HG02610 (cell line): ENCODE results near the gene DNAH7.
"Not testable (repeated sequence)": the region's sequence is repeated elsewhere in the genome, so short reads cannot be mapped to it uniquely, and the experiment has no call there.

ENCODE experiments used
- ATAC-seq: cut with Tn5 transposase; IDR thresholded peaks from one replicate; pipeline ENCODE4 v1.9.1; 2021; ENCODE audit warnings: mild to moderate bottlenecking, moderate library complexity; ENCODE audit not compliant: unreplicated experiment

The DNAH7 gene

DNA sequence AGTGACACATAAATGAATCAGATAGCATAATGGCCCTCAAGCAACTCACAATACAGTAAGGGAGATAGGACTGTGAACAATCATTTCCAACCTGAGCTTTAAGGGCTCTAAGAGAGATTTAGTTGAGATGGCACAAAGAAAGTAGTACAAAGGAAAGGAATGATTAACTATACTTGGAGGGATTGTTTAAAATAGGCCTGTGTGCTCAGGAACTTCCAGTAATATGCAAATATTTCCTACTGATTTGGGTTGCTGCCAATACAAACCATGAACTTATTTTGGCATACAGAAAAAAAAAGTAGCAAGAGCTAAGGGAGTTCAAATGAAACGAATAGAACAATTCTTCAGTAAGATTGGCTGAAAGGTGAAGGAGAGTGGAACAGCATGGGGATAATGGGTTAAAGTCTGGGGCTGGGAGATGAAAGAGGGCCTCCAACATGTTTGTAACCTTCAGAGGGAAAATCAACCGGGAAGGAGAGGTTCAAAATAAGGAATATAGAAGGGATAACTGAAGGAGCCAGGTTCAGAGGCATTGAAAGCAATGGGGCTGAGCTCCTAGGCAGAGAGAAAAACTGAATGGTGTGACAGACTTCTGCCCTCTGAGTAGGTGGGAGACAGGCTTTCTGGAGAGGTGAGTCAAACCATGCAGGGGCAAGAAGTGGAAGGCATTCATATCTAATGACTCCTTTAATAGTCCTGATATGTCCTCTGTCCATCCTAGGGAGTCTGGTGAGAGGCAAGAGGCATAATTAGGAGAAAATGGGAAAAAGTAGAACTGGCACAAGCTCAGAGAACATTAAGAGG, 83.5 kb downstream of the DNAH7 start:
- ATAC-seq = no peak

DNA sequence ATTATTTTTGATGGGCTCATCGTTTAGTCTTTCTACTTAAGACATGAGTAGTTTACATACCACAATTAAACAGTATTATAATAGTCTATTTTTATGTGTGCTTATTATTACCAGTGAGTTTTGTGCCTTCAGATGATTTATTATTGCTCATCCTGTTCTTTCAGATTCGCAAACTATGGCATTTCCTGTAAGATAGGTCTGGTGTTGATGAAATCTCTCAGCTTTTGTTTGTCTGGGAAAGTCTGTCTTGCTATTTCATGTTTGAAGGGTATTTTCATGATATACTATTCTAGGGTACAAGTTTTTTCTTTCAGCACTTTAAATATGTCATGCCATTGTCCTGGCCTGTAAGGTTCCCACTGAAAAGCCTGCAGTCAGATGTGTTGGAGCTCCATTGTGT, 101.3 kb downstream of the DNAH7 start:
- no peak for ATAC-seq

DNA sequence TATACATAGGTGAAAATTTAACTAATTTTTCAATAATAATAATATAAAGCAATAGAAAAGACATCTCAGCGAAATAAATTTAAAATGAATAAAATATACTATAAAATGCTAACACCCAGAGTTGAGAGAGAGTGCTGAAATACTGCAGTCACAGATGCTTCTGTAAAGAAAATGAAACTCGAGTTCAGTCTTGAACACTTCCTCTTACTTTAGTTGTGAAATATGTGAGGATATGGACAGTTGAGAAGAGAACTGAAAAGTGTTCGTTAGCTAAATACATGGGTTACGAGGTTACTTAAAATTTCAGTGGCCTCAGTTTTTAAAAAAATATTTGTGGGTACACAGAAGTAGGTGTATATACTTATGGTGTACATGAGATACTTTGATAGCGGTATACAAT, 106.8 kb downstream of the DNAH7 start:
- peak; percentile 64 for ATAC-seq

DNA sequence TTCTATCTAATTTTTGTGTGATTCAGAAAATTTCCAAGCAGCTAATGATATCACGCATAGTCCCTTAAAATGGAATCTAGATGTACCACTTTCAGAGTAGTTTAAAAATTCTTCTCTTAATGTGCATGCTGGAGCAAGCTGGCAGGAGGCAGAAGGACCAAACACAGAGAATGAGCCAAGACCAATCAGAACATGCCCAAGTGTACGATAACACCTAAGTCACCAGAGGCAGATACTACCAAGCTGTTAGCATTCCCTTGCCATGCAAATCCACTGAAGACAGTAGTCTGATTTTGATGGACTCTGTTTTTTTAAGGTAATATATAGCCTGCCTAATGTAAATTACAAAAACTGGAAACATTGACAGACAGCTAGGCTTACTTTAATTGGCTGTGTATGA, 109.3 kb downstream of the DNAH7 start:
- ATAC-seq = no peak

DNA sequence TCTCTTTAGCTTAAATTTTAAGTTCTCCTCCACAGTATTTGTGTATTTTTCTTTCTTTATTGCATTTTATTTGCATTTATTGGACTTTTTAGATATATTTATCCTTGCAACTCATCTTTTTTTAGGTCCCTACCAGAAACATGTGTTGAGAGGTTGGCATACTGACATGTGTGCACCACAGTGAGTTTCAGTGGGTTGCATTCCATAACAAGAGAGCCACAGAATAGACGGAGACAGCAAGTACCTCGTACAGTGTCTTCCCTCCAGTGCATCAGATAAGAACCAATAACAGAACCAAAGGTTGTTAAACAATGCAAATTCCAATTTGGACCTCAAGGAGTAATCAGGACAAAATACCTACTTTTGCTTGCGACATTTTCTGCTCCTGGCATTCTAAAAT, 111.9 kb downstream of the DNAH7 start:
- ATAC-seq = no peak

DNA sequence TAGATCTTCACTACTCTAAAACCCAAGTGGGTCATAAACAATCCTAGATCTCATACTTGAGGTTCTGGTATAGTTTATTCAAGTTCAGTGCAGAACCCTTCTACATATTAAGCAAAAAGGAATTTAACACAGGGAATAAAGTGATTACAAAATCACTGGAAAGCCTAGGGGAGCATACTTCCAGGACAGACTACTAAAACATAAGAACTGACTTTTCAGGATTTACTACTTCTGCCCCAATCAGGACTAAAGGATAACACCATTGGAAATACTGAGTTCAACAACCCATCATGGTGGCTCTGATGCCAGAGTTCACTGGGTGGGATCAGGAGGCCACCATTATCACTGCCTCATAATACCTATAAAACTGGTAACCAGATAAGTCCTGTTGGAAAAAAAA, 123.6 kb downstream of the DNAH7 start:
- no peak for ATAC-seq

DNA sequence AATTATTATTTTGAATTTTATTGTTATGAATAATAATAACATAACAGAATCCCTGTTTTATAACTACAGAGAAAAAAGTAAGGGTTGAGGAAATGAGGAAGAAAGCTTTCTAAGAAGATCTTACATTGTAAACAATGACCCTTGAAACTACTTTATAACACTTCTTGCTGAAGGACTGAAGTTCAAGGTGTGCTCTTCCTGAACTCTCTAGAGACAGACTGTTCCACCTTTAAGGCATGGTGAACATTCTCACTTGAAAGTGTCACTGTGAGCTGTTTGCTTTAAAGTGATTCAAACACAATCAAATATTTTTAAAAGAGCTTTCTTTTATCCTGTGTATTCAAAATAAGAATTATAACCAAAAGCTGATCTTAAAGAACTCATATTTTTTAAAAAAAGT, 131.5 kb downstream of the DNAH7 start:
- ATAC-seq = no peak

DNA sequence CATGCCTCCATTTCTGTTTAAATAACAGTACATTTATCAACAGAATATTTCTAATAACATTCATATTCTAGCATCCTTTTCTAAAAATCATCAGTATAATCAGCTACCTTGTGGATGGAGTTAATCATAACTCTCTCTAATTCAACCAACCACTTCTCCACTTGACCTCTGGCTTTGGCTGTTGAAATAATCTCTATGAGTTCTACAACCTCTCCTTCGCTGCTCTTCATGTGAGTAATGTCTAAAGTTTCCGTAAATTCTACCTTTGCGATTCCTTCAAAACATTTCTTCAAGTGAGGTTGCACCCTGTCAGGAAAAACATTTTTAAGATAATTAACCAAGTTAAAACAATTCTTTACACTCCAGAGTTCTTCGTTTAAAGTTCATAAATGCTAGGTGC, 134.2 kb downstream of the DNAH7 start:
- no peak for ATAC-seq

DNA sequence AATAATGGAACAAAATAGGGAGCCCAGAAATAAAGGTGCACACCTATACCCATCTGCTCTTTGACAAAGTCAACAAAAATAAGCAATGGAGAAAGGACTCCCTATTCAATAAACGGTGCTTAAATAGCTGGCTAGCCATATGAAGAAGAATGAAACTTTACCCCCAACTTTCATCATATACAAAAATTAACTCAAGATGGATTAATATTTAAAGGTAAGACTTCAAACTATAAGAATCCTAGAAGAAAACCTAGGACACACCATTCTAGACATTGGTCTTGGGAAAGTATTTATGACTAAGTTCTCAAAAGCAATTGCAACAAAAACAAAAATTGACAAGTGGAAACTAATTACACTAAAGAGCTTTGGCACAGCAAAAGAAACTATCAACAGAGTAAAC, 139.1 kb downstream of the DNAH7 start:
- ATAC-seq = no peak

DNA sequence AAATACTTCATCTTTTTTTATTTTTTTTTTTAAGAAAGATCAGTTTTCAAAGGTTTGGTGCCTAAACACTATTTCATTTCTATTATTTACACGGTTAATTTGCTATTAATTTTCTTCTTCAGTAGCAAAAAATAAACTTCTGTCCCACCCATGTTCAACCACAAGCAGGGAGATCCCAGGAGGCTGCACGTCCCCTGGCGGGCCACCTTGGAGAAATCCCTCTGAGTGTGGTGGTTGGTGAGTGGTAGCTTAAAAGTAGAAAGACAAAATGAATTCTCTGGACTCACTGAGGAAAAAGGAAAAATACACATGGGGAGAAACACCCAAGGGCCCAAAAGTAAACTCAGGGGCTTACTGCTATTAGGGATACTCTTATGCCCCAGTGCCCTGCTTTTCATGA, 143.5 kb downstream of the DNAH7 start:
- ATAC-seq = no peak

DNA sequence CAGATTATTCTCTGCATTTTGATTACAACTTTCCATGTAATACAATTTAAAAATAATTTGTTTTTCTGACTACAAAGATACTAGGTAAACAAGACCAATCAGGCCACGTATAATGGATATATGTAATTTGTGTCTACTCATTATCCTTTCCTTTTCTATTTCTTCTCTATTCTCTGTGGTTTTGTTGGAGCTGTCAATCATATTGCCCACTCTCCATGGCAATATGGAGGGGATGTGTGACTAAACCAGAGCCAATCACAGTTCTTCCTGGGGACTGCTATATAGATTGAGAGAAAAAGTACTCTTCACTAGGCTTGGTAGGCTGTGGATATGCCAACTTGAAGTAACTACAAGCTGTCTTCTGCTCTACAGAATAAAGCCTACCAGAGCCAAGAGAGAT, 144.7 kb downstream of the DNAH7 start:
- no peak for ATAC-seq

DNA sequence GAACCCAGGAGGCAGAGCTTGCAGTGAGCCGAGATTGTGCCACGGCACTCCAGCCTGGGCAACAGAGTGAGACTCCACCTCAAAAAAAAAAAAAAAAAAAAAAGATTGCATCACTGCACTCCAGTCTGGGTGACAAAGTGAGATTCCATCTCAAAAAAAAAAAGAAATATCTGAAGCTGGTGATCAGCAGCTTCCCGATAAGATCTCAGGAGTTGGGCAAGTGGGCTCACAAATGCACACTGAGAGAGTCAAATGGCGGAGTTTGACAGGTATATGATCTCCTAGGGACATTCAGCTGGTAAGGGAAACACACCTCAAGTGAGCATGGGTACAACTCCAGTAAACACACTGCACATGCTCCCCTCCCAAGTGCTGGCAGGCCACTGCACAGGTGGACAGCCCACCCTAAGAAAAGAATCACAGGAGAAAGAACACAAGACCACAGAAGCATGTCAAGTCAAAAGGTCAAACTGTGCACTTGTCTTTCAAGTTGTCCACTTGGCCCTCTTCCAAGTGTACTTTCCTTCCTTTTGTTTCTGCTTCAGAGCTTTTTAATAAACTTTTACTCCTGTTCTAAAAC, 151.5 kb downstream of the DNAH7 start:
- ATAC-seq = not testable (repeated sequence)

DNA sequence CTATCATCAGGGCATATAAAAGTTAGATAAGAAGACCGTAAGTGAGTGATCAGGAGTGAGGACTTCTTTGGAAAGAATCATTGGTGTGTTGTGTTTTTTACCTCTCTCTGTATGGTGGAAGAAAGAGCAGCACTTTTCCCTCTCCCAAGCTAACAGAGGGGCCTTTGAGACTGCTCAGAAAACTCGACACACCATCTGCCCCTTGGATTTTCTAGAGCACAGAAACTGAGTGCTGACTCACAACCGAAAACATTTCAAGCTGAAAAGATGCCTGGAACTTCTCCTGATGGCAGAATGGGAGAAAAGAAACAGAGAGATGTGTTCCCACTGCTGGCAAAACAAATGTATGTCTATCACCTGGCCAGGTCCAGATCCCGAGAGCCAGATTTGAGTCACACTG, 156.6 kb downstream of the DNAH7 start:
- no peak for ATAC-seq

DNA sequence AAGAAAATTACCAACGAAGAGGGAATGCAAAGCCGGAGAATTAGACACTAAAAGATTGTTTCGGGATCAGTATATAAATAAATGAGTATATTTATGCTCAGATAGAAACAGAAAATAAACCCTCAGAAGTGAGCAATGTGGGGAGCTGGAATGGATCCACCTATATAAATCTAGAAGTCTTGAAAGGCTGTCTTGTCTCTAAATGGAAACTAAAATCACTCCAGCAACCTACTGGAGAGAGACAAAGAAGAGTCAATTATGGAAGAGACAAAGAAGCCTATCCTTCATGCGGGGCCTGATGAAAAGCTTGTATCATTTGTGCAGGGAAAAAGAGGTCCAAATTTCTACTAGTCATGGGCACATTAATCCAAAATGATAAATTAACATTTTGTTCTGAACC, 158.1 kb downstream of the DNAH7 start:
- no peak for ATAC-seq

DNA sequence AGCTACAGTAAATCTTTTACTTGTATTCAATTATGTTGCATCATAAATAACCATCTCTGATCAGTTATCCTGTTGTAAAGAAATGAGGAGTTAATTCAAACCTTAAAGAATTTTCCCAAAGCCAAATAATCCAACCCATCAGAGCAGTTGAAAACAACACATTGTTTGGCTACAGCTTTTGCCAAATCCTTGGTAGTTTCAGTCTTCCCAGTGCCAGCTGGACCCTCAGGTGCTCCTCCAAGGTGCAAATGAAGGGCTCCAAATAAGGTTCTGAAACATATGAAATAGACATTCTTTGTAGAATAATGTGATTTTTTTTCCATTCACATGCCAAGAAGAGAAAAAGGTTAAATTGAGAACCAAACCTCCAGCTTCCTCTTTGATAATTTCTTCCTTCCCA, 158.7 kb downstream of the DNAH7 start:
- no peak for ATAC-seq

DNA sequence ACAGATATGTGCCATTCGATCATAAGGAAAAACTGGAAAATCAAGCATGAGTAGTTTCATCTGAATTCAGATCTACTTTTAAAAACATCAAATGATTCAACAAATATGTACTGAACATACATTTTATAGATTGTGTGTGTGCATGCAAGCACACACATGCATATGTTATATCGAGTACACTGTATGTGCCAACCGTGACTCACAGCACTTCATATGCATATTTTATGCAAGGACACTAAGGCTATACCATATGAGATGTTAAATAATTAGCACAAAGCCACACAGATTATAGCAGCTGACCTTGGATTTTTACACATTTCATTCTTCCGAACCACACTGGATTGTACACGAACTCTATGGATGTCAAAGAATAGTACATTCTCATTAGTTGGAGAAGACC, 161.2 kb downstream of the DNAH7 start:
- no peak for ATAC-seq

DNA sequence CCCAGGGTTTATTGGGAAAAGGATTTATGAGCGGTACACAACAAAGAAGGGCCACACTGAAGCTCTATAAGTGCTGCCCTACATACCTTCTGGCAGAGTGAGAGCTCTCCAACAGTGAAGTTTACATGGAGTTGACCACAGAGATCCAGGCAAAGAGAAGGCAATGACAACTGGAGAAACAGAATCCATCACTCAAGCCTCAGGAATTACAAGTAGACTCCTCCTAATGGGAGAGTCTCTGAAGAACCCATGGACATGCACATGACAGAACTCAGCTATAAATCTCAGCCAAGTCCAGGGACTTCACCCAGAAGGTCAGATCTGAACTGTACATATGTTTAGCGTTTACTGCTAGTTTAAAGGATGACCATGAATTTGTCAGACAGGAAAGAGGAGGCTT, 164.7 kb downstream of the DNAH7 start:
- no peak for ATAC-seq

DNA sequence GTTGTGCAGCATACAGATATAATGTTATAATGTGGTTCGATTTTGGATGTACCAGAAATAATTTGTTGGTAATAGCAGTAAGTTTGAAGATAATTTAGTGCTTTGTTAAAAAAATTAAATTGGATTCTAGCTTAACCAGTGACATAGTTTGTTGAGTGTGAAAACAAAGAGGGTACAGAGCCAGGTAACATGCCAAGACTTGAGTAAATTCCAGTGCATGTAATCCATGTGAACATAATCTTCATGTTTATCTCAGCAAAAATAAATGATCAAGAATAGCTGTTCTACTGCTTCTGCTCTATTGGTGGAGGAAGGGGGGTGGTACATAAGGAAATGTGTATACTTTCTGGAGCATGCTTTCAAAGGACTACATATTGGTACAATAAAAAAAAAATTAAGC, 165.8 kb downstream of the DNAH7 start:
- no peak for ATAC-seq

DNA sequence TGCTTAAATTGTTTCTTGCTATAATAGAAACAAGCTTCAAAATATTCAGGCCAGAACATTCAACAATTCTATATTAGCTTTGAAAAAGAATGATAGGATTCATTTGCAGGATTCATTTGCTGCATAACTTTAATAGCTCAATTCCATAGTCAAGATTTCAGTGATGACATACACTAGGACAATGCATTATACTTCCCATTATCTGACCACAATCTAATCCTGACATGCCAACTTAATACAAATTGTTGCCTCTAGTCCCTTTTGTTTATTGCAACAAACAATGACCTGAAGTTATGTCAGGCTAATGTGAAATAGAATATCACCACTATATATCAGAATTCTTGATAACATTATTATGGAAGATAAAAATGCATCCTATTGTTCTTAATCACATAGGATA, 169.4 kb downstream of the DNAH7 start:
- ATAC-seq = no peak

DNA sequence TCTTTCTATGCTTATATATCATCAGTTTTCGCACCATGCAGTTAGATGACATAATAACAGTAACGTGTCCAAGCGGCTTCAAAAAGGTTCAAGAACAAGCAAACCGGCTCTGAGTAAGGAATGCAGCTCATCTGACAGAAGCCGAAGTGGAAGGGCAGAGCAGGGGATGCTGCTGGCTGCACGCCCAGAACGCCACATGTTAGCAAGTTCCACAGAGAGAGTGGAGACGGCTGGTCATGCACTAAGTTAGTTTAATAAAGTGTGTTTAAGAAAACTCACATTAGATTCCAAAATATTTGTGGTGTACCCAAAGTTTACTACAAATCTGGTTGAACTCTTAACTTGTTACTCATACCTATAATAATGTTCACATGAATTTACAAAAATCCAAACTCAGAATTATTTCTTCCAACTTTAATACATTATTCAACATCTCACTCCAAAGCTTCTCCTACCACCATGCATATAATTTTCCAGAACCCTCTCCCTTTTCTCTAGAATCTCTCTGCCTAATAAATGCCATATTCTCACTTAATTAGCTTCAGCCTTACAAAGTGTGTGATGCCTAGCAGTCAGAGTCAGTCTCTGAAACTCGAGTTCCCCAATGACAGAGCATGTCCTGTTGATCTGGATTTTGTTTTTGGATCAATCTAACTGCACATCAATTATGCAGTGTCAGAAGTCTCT, 170.0 kb downstream of the DNAH7 start:
- ATAC-seq = no peak

DNA sequence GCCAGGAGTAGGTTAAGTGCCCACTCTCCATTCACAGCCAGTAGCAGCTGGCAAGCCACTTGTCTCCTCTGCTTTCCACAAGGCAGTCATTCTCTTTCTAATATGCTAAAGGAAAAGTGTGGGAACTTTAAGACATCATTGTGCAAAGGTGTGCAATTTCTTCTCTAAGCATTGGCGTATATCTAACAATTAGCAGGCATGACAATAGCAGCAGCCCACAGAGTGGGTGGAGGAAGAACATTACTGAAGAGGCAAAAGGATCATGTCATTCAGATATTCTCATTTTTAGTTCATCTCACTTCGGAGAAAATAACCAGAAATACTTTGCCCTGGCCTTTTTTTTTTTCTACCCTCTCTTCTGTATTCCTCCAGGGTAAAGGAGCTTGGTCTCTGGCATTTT, 177.6 kb downstream of the DNAH7 start:
- ATAC-seq = no peak

DNA sequence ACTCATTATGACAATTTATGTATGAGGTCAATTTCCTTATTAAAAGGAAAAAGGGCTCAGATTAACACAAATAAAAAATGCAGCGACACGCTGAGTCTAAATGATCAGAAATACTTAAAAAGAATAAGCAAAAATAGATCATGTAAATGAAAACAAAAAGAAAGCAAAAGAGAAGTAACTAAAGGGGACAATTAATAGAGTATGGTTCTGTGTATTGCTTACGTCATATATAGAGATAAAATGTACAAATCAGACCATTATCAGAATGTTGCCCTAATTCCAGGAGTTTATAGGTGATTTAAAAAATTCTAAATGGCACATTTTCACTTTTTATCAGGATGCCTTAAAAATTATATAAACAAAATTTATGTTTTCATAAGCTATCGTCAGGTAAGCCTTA, 189.5 kb downstream of the DNAH7 start:
- ATAC-seq = no peak
